Measurements from ENCODE around the gene DRD2.
A peak's percentile ranks its signal among the peaks of the same experiment; 100 is the strongest.

Gene DRD2

GRCh38 chr11:113484223-113484622 lies 9.0 kb upstream of the DRD2 start:
- DNase-seq (ENCODE audit: low read depth) = no peak

- DNase-seq (ENCODE audit: low read depth) = no peak
Measured at GRCh38 chr11:113481672-113482071, 6.5 kb upstream of the DRD2 start.

GRCh38 chr11:113481226-113481625 lies 6.0 kb upstream of the DRD2 start:
- no peak for DNase-seq (ENCODE audit: low read depth)

GRCh38 chr11:113477321-113477720 lies 2.1 kb upstream of the DRD2 start:
- no peak for DNase-seq (ENCODE audit: low read depth)

GRCh38 chr11:113476553-113476952 lies 1.4 kb upstream of the DRD2 start:
- no peak for DNase-seq (ENCODE audit: low read depth)

- peak; percentile 39 for DNase-seq (ENCODE audit: low read depth)
Measured at GRCh38 chr11:113474362-113475159, 637 bp downstream of the DRD2 start.

- no peak for DNase-seq (ENCODE audit: low read depth)
Measured at GRCh38 chr11:113473983-113474361, 1.2 kb downstream of the DRD2 start.

GRCh38 chr11:113472471-113472870 lies 2.7 kb downstream of the DRD2 start:
- no peak for DNase-seq (ENCODE audit: low read depth)

GRCh38 chr11:113470233-113470632 lies 5.0 kb downstream of the DRD2 start:
- DNase-seq (ENCODE audit: low read depth) = no peak

- DNase-seq (ENCODE audit: low read depth) = no peak
Measured at GRCh38 chr11:113468726-113469345, 6.4 kb downstream of the DRD2 start.

- DNase-seq (ENCODE audit: low read depth) = no peak
Measured at GRCh38 chr11:113467545-113467944, 7.7 kb downstream of the DRD2 start.

- no peak for DNase-seq (ENCODE audit: low read depth)
Measured at GRCh38 chr11:113465786-113466185, 9.4 kb downstream of the DRD2 start.

GRCh38 chr11:113464416-113464815 lies 10.8 kb downstream of the DRD2 start:
- DNase-seq (ENCODE audit: low read depth) = no peak

- no peak for DNase-seq (ENCODE audit: low read depth)
Measured at GRCh38 chr11:113462830-113463229, 12.4 kb downstream of the DRD2 start.

- no peak for DNase-seq (ENCODE audit: low read depth)
Measured at GRCh38 chr11:113461639-113462038, 13.6 kb downstream of the DRD2 start.

- DNase-seq (ENCODE audit: low read depth) = no peak
Measured at GRCh38 chr11:113460469-113460868, 14.7 kb downstream of the DRD2 start.

- DNase-seq (ENCODE audit: low read depth) = no peak
Measured at GRCh38 chr11:113458189-113458588, 17.0 kb downstream of the DRD2 start.

GRCh38 chr11:113457784-113458183 lies 17.4 kb downstream of the DRD2 start:
- no peak for DNase-seq (ENCODE audit: low read depth)

- no peak for DNase-seq (ENCODE audit: low read depth)
Measured at GRCh38 chr11:113454455-113454854, 20.7 kb downstream of the DRD2 start.

- no peak for DNase-seq (ENCODE audit: low read depth)
Measured at GRCh38 chr11:113449743-113450142, 25.5 kb downstream of the DRD2 start.

- no peak for DNase-seq (ENCODE audit: low read depth)
Measured at GRCh38 chr11:113448316-113448677, 26.9 kb downstream of the DRD2 start.

GRCh38 chr11:113447621-113448315 lies 27.4 kb downstream of the DRD2 start:
- no peak for DNase-seq (ENCODE audit: low read depth)

GRCh38 chr11:113446938-113447337 lies 28.3 kb downstream of the DRD2 start:
- no peak for DNase-seq (ENCODE audit: low read depth)

Data from activated T-cell treated with anti-CD3 and anti-CD28 coated beads for 48 hours (primary cell).